ENCODE data around the gene SPTBN1.

Gene SPTBN1

DNA sequence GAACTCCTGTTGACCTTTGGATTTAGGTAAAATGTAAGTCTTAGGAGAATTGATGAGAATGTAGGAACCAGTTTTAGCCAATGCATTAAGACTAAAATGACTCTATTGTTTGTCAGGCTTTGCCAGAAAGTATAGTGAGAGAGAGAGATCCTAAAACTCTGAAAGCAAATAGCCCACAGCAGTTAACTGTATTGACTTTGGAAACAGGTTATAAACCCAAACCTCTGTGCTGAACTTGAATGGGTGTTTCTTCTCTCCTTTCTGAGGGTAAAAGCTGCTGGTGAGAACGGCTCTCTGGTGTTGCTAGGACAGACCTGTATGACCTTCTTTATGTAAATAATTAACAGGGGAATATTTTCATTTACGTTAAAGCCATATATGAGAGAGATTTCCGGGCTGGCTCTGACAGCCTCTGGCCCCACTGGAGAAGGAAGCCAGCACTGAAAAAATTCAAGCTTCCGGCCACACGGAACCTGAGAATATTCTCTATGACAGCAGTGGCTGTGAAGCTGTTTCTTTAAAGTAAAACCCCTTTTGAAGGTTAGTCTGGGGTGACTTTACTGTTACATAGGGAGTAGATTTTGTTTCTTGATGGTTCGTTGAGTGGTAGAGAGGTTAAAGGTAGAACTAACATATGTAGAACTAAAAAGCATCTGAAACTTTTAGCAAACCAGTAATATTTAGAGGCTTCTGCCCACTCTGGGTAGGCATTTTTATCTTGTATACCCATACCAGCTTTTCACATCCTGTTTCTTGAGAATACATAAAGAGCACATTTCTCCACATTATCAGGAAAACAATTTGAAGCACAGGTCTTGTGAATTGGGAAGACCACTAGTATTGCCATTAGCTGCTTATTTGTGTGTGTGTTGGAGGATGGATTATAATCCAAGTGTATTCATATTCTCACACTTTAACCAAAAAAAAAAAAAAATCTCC lies 123.8 kb downstream of the SPTBN1 start:
- H3K4me3 ChIP-seq (ENCODE audit: control insufficient read depth, low read depth, low read length), result no peak overlapping the region
- no peak for TF ChIP-seq CTCF (conservative IDR thresholded peaks at IDR 0.05; ENCODE audit: control insufficient read depth, insufficient read depth, low read depth, low read length)
- DNase-seq (ENCODE audit: low read depth), result no peak

DNA sequence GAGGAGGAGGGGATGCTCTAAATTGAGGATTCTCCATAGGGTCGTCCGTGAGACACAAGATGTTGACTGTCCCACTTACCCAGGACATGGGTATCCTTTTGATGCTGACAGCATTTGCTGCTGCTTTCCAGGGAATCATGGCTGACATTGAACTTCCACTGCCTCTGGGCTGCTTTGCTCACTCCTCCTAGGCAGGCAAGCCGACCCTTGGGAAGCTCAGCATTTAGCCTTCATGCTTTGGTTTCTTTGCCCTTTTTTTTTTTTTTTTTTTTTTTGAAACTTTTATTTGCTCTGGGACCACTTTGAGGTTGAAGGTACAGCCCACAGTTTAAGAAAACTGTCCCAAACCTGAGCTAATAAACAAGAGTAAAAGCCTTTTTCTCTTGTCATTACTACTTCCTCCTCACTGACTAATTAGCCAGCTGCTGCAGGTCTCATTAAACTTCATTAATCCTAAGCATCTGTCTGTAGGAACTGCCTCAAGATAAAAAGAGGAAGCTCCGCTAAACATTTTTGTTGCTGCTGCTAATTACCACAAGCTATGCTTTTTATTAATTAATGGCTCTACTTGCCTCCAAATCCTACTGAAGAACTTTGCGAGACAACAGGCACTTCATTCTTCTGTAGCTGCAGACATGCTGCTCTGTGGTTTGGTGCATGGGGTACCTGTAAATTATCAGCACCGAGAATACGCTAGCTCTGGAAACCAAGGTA lies 125.4 kb downstream of the SPTBN1 start:
- H3K4me3 ChIP-seq (ENCODE audit: control insufficient read depth, low read depth, low read length), result no peak overlapping the region
- no peak for TF ChIP-seq CTCF (conservative IDR thresholded peaks at IDR 0.05; ENCODE audit: control insufficient read depth, insufficient read depth, low read depth, low read length)

GRCh38 chr2:54582987-54583386 lies 126.9 kb downstream of the SPTBN1 start:
- no peak for TF ChIP-seq CTCF (conservative IDR thresholded peaks at IDR 0.05; ENCODE audit: control insufficient read depth, insufficient read depth, low read depth, low read length)
- H3K4me3 ChIP-seq (ENCODE audit: control insufficient read depth, low read depth, low read length), result no peak overlapping the region
- no peak for DNase-seq (ENCODE audit: low read depth)

More for the DNA sequence above, 125.4 kb downstream of the SPTBN1 start:
- DNase-seq (ENCODE audit: low read depth), result no peak

GRCh38 chr2:54584598-54584997 lies 128.5 kb downstream of the SPTBN1 start:
- no peak for TF ChIP-seq CTCF (conservative IDR thresholded peaks at IDR 0.05; ENCODE audit: control insufficient read depth, insufficient read depth, low read depth, low read length)
- H3K4me3 ChIP-seq (ENCODE audit: control insufficient read depth, low read depth, low read length), result no peak overlapping the region
- DNase-seq (ENCODE audit: low read depth), result no peak

GRCh38 chr2:54585136-54585733 lies 129.1 kb downstream of the SPTBN1 start:
- no peak for DNase-seq (ENCODE audit: low read depth)
- no peak overlapping the region for H3K4me3 ChIP-seq (ENCODE audit: control insufficient read depth, low read depth, low read length)
- no peak for TF ChIP-seq CTCF (conservative IDR thresholded peaks at IDR 0.05; ENCODE audit: control insufficient read depth, insufficient read depth, low read depth, low read length)

- TF ChIP-seq CTCF (conservative IDR thresholded peaks at IDR 0.05; ENCODE audit: control insufficient read depth, insufficient read depth, low read depth, low read length), result no peak
- DNase-seq (ENCODE audit: low read depth), result peak; percentile 78
- no peak overlapping the region for H3K4me3 ChIP-seq (ENCODE audit: control insufficient read depth, low read depth, low read length)
Observed at GRCh38 chr2:54586062-54586461, 129.9 kb downstream of the SPTBN1 start.
